B cell (primary cell): ENCODE results near the gene CHST3. TPM values are rescaled to one million over a fixed set of nuclear protein-coding genes. Genes with fewer than 3 reads are reported as not detected.

Experiments used
- ATAC-seq: fragments of 200-7000 bp; cut with Tn5 transposase; one replicate; pipeline ENCODE4 v1.10.0; 2021; ENCODE audit warnings: low read depth, mild to moderate bottlenecking, moderate number of reproducible peaks, moderate library complexity
- CTCF ChIA-PET: fragments of 350-600 bp; sonication (Branson Sonifier 250); formaldehyde crosslinking; loops from one replicate; lab custom pipeline; 2021; ENCODE audit warnings: antibody characterized with exemption, inconsistent platforms; lab: Charles Lee
- POLR2A ChIA-PET: fragments of 350-600 bp; sonication (Branson Sonifier 250); formaldehyde crosslinking; loops from one replicate; lab custom pipeline; 2021; ENCODE audit warnings: antibody characterized with exemption; lab: Charles Lee
- DNase-seq: peaks from one replicate; pipeline ENCODE4 v3.0.0; 2013
- H2AFZ ChIP-seq: 2 replicates; pipeline ENCODE4 v1.6.1; 2012; ENCODE audit warnings: mild to moderate bottlenecking, low read depth, low read length; ENCODE audit not compliant: insufficient read depth, poor library complexity, severe bottlenecking
- H3K27ac ChIP-seq, 2 donors: 1 replicate in 1 of 2; 2 replicates in 1 of 2; pipeline ENCODE4 v1.5.1; 2012 to 2013; ENCODE audit warnings: low read length in 2 of 2, mild to moderate bottlenecking in 2 of 2, moderate library complexity in 1 of 2
- H3K27me3 ChIP-seq, 4 experiments: fragments of 200-600 bp in 1 of 4; sonication (generic) in 1 of 4; replicated peaks in 1 of 4; 1 replicate in 2 of 4; 2 replicates in 2 of 4; pipeline versions ENCODE4 v1.6.1 to v1.7.0; 2013 to 2016; ENCODE audit warnings: low read length in 3 of 4, mild to moderate bottlenecking in 2 of 4, mixed read lengths in 1 of 4, moderate library complexity in 1 of 4; ENCODE audit not compliant: insufficient read depth in 4 of 4, control insufficient read depth in 3 of 4; ENCODE audit errors: control extremely low read depth in 1 of 4
- H3K36me3 ChIP-seq, 2 experiments: replicated peaks in 1 of 2; 1 replicate in 1 of 2; 2 replicates in 1 of 2; pipeline versions ENCODE4 v1.6.1 to v1.7.1; 2013; ENCODE audit warnings: low read length in 1 of 2; ENCODE audit not compliant: insufficient read depth in 2 of 2, control insufficient read depth in 1 of 2; ENCODE audit errors: control extremely low read depth in 1 of 2, extremely low read depth in 1 of 2
- H3K4me1 ChIP-seq, 2 donors: fragments of 200-600 bp in 1 of 2; sonication (generic) in 1 of 2; 1 replicate in 1 of 2; 2 replicates in 1 of 2; pipeline versions ENCODE4 v1.5.1 to v1.6.1; 2013 to 2017; ENCODE audit warnings: low read length in 2 of 2; ENCODE audit not compliant: control insufficient read depth in 2 of 2, insufficient read depth in 2 of 2
- H3K4me2 ChIP-seq: replicated peaks from 2 replicates; pipeline ENCODE3; 2012; ENCODE audit warnings: mild to moderate bottlenecking, low read depth, low read length; ENCODE audit not compliant: poor library complexity, severe bottlenecking
- H3K4me3 ChIP-seq, 5 experiments: fragments of 200-600 bp in 1 of 5; sonication (generic) in 1 of 5; 1 replicate in 3 of 5; 2 replicates in 2 of 5; pipeline versions ENCODE4 v1.5.1 to v1.7.0; 2011 to 2016; ENCODE audit warnings: low read length in 4 of 5, mild to moderate bottlenecking in 4 of 5, low read depth in 2 of 5, control low read depth in 1 of 5, moderate library complexity in 1 of 5; ENCODE audit not compliant: insufficient read depth in 1 of 5; ENCODE audit errors: control extremely low read depth in 1 of 5, extremely low read depth in 1 of 5
- H3K79me2 ChIP-seq: fragments of 200-600 bp; sonication (generic); one replicate; pipeline ENCODE4 v1.6.0; 2016; ENCODE audit warnings: low read length; ENCODE audit not compliant: control insufficient read depth, insufficient read depth
- H3K9ac ChIP-seq: fragments of 200-600 bp; sonication (generic); 2 replicates; pipeline ENCODE4 v1.6.1; 2017; ENCODE audit warnings: mild to moderate bottlenecking, low read length, moderate library complexity
- H3K9me3 ChIP-seq, 3 donors: one replicate each; pipeline versions ENCODE4 v1.6.1 to v1.7.1; 2013; ENCODE audit warnings: low read length in 2 of 3; ENCODE audit not compliant: control insufficient read depth in 2 of 3, insufficient read depth in 1 of 3; ENCODE audit errors: control extremely low read depth in 1 of 3
- H4K20me1 ChIP-seq: 2 replicates; pipeline ENCODE4 v1.6.0; 2012; ENCODE audit warnings: mild to moderate bottlenecking, low read length; ENCODE audit not compliant: insufficient read depth, control insufficient read depth, poor library complexity, severe bottlenecking
- H3K27ac Mint-ChIP-seq: one replicate; pipeline ENCODE4 v1.8.0; 2021; ENCODE audit warnings: mixed read lengths
- H3K27me3 Mint-ChIP-seq: one replicate; pipeline ENCODE4 v1.8.0; 2021; ENCODE audit warnings: mixed read lengths
- H3K4me1 Mint-ChIP-seq: one replicate; pipeline ENCODE4 v1.8.0; 2021; ENCODE audit warnings: mixed read lengths
- H3K4me3 Mint-ChIP-seq: one replicate; pipeline ENCODE4 v1.8.0; 2021; ENCODE audit warnings: mixed read lengths
- H3K9me3 Mint-ChIP-seq: one replicate; pipeline ENCODE4 v1.8.0; 2022; ENCODE audit warnings: mixed read lengths; ENCODE audit not compliant: insufficient read depth
- EZH2 ChIP-seq: IDR thresholded peaks from 2 replicates; pipeline ENCODE4 v1.6.1; 2012; ENCODE audit warnings: borderline replicate concordance, low read depth, mild to moderate bottlenecking, moderate library complexity, low read length; ENCODE audit not compliant: insufficient read depth, poor library complexity, severe bottlenecking
- WGBS: methylation state at CpG from one replicate; pipeline ENCODE4 v1.1.5; 2013; ENCODE audit warnings: missing lambda C conversion rate; ENCODE audit not compliant: insufficient coverage; 5-methylcytosine and 5-hydroxymethylcytosine counted together
- intact Hi-C: fragments of 100-400 bp; cut with micrococcal nuclease; formaldehyde crosslinking; loops from one replicate; pipeline ENCODE4 v1.10.0; 2022
- polyA plus RNA-seq: library from polyadenylated mRNA; depleted of rRNA; stranded (reverse); fragments of >200 nt; gene quantifications from 2 replicates; pipeline ENCODE4 v1.2.3, GENCODE V29; 2012
- total RNA-seq, 2 donors: library from RNA; stranded (reverse); fragments of 120-200 nt in 1 of 2; gene quantifications; 1 replicate in 1 of 2; 2 replicates in 1 of 2; pipeline versions ENCODE4 v1.2.3 to v1.2.4, GENCODE V29; 2013 to 2022
- TF ChIP-seq, protein P1 (sequence below): fragments of 200-600 bp; IDR thresholded peaks from one replicate; pipeline ENCODE4 v1.8.0; 2022; ENCODE audit warnings: antibody characterized with exemption, mild to moderate bottlenecking

CHST3 gene
- total and polyA plus RNA-seq, 2 donors (not counting 1 experiment from before 2014, with no cell fraction given): 0.01 TPM; not detected in 1

DNA sequence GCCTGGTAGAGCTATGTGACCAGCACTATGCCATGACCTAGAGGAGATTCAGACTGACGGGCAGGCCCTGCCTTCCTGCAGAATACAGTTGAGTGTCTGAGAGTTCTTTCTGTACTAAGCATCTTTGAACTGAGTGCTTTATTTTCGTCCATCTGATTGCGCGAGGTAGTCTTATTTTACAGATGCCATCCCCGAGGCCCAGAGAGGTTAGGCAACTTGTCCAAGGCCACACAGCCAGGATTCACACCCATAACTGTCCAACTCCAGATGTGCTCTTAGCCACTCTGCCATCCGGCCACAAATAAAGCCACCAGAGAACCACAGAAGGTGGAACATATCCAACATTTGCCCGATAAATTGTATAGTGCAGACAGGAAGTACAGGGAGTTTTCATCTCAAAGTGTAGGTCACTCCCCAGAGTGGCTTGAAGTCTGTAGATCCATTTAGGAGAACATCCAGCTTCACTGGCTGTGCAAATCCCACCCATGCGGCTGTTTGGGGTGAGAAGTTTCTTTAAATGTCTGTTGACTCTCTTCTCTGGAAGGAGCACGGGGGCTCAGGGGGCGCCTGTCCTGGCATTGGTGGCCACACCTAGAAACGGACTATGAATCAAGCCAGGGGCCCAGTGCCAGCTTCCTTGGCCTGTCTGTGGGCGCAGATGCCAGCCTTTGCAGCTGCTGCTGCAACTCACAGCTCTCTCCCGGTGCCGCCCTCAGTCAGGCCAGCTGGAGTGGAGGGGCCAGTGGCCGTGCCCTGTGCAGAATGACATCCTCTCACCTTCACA is 11.1 kb downstream of the CHST3 start:
- H3K4me2 ChIP-seq: no peak overlapping the region
- TF ChIP-seq EZH2: no peak
- TF ChIP-seq, protein P1, sequence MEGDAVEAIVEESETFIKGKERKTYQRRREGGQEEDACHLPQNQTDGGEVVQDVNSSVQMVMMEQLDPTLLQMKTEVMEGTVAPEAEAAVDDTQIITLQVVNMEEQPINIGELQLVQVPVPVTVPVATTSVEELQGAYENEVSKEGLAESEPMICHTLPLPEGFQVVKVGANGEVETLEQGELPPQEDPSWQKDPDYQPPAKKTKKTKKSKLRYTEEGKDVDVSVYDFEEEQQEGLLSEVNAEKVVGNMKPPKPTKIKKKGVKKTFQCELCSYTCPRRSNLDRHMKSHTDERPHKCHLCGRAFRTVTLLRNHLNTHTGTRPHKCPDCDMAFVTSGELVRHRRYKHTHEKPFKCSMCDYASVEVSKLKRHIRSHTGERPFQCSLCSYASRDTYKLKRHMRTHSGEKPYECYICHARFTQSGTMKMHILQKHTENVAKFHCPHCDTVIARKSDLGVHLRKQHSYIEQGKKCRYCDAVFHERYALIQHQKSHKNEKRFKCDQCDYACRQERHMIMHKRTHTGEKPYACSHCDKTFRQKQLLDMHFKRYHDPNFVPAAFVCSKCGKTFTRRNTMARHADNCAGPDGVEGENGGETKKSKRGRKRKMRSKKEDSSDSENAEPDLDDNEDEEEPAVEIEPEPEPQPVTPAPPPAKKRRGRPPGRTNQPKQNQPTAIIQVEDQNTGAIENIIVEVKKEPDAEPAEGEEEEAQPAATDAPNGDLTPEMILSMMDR: no peak
- no peak overlapping the region for H3K4me3 ChIP-seq
- no peaks in the 10 kb centered on the region for H3K4me1 ChIP-seq
- CTCF ChIA-PET: no interaction called here
- no peak overlapping the region for H3K9ac ChIP-seq
- H3K79me2 ChIP-seq: no peaks in the 10 kb centered on the region
- WGBS: 89% methylated on average over 14 of the region's 15 CpGs
- Mint-ChIP-seq H3K9me3 (no peaks in the 10 kb centered on the region), H3K4me3 (no peak overlapping the region), H3K27me3 (peaks cover 4% of the 10 kb centered on the region), H3K4me1 (no peaks in the 10 kb centered on the region), H3K27ac (no peak overlapping the region)
- DNase-seq (no peak), ATAC-seq (no peak)
- H3K27ac ChIP-seq: no peak overlapping the region
- peaks cover 0 to 3% (median 0%) of the 10 kb centered on the region in 4 experiments for H3K27me3 ChIP-seq
- H3K9me3 ChIP-seq: peaks cover 0 to 3% (median 0%) of the 10 kb centered on the region in 3 donors
- intact Hi-C loops: no loop called here
- no peaks in the 10 kb centered on the region for H4K20me1 ChIP-seq
- no peak overlapping the region for H2AFZ ChIP-seq
- no peaks in the 10 kb centered on the region for H3K36me3 ChIP-seq
- POLR2A ChIA-PET: no interaction called here
